IMR-90 (cell line): ENCODE measurements around the gene CLASRP. TPM values are rescaled to one million over a fixed set of nuclear protein-coding genes. Genes with fewer than 3 reads are reported as not detected.

Source experiments
- ATAC-seq: fragments of 200-7000 bp; cut with Tn5 transposase; 2 replicates; pipeline ENCODE4 v1.9.1; 2020; ENCODE audit warnings: low read depth, mild to moderate bottlenecking, moderate library complexity
- BruUV-seq: library from RNA; stranded (reverse); fragments of 400-500 nt; replicated peaks from 2 replicates; lab custom pipeline; 2021; lab: Mats Ljungman, UMichigan
- CTCF ChIA-PET: fragments of 300-600 bp; formaldehyde crosslinking; extraction: SDS; loops from one replicate; lab custom pipeline; 2021; ENCODE audit warnings: antibody characterized with exemption; lab: Yijun Ruan, JAX
- POLR2A ChIA-PET: fragments of 300-600 bp; sonication (Branson Sonifier 250); formaldehyde crosslinking; loops from one replicate; lab custom pipeline; 2022; ENCODE audit warnings: antibody characterized with exemption; ENCODE audit not compliant: unreplicated experiment; lab: Charles Lee
- DNase-seq: peaks from one replicate; pipeline ENCODE4 v3.0.0; 2013
- H2AFZ ChIP-seq: replicated peaks from 2 replicates; pipeline ENCODE3; 2013; ENCODE audit warnings: low read length, mild to moderate bottlenecking; ENCODE audit not compliant: poor library complexity
- H2AK5ac ChIP-seq: 2 replicates; pipeline ENCODE4 v1.6.1; 2013; ENCODE audit warnings: low read depth, low read length, inconsistent platforms
- H2AK9ac ChIP-seq: replicated peaks from 2 replicates; pipeline ENCODE3; 2013; ENCODE audit warnings: mild to moderate bottlenecking, low read depth, low read length, moderate library complexity; ENCODE audit not compliant: poor library complexity
- H2BK120ac ChIP-seq: 2 replicates; pipeline ENCODE4 v1.6.1; 2013; ENCODE audit warnings: low read depth, low read length, inconsistent platforms
- H2BK15ac ChIP-seq: 3 replicates; pipeline ENCODE4 v1.6.1; 2013; ENCODE audit warnings: low read depth, low read length, inconsistent platforms
- H2BK20ac ChIP-seq: 2 replicates; pipeline ENCODE4 v1.6.1; 2013; ENCODE audit warnings: low read depth, mild to moderate bottlenecking, inconsistent platforms, low read length, moderate library complexity
- H2BK5ac ChIP-seq: 2 replicates; pipeline ENCODE4 v1.6.1; 2013; ENCODE audit warnings: mild to moderate bottlenecking, low read depth, low read length, inconsistent platforms; ENCODE audit not compliant: poor library complexity, severe bottlenecking
- H3K14ac ChIP-seq: replicated peaks from 2 replicates; pipeline ENCODE4 v1.6.1; 2013; ENCODE audit warnings: low read depth, low read length, inconsistent platforms
- H3K18ac ChIP-seq: 2 replicates; pipeline ENCODE4 v1.6.1; 2013; ENCODE audit warnings: low read depth, low read length, control low read depth
- H3K23ac ChIP-seq: 2 replicates; pipeline ENCODE4 v1.6.1; 2013; ENCODE audit warnings: low read depth, low read length, inconsistent platforms
- H3K27ac ChIP-seq: 2 replicates; pipeline ENCODE4 v1.5.1; 2013; ENCODE audit warnings: mild to moderate bottlenecking, control low read depth, low read length; ENCODE audit not compliant: insufficient read depth
- H3K27me3 ChIP-seq: 2 replicates; pipeline ENCODE4 v1.6.1; 2013; ENCODE audit warnings: low read length; ENCODE audit not compliant: control insufficient read depth, insufficient read depth
- H3K36me3 ChIP-seq: 2 replicates; pipeline ENCODE4 v1.6.1; 2013; ENCODE audit warnings: low read length, mixed read lengths; ENCODE audit not compliant: control insufficient read depth, insufficient read depth
- H3K4ac ChIP-seq: 2 replicates; pipeline ENCODE4 v1.6.1; 2013; ENCODE audit warnings: low read depth, low read length, inconsistent platforms
- H3K4me1 ChIP-seq: 2 replicates; pipeline ENCODE4 v1.6.1; 2013; ENCODE audit warnings: low read length, mixed read lengths; ENCODE audit not compliant: control insufficient read depth, insufficient read depth
- H3K4me2 ChIP-seq: 2 replicates; pipeline ENCODE4 v1.6.1; 2013; ENCODE audit warnings: low read depth, mild to moderate bottlenecking, control low read depth, low read length, moderate library complexity
- H3K4me3 ChIP-seq: 2 replicates; pipeline ENCODE4 v1.5.1; 2013; ENCODE audit warnings: low read depth, mild to moderate bottlenecking, control low read depth, low read length, moderate library complexity; ENCODE audit not compliant: insufficient read depth
- H3K56ac ChIP-seq: 2 replicates; pipeline ENCODE4 v1.6.1; 2013; ENCODE audit warnings: low read length, inconsistent platforms; ENCODE audit not compliant: insufficient read depth; ENCODE audit errors: extremely low read depth
- H3K79me1 ChIP-seq, 2 experiments: 2 replicates each; pipeline ENCODE4 v1.6.1; 2013; ENCODE audit warnings: low read length in 2 of 2, inconsistent platforms in 1 of 2, low read depth in 1 of 2
- H3K9ac ChIP-seq: 2 replicates; pipeline ENCODE4 v1.6.1; 2013; ENCODE audit warnings: low read depth, low read length, control low read depth
- H3K9me1 ChIP-seq: 2 replicates; pipeline ENCODE4 v1.6.1; 2013; ENCODE audit warnings: low read length, inconsistent platforms; ENCODE audit not compliant: insufficient read depth
- H3K9me3 ChIP-seq: 2 replicates; pipeline ENCODE4 v1.6.1; 2013; ENCODE audit warnings: low read length; ENCODE audit not compliant: control insufficient read depth, insufficient read depth
- H4K20me1 ChIP-seq: 2 replicates; pipeline ENCODE4 v1.6.1; 2013; ENCODE audit warnings: low read length, inconsistent platforms; ENCODE audit not compliant: insufficient read depth
- H4K5ac ChIP-seq: 2 replicates; pipeline ENCODE4 v1.6.1; 2013; ENCODE audit warnings: mild to moderate bottlenecking, low read depth, low read length, control low read depth
- H4K8ac ChIP-seq, 2 experiments: 2 replicates each; pipeline ENCODE4 v1.6.1; 2013; ENCODE audit warnings: low read depth in 2 of 2, low read length in 2 of 2, control low read depth in 1 of 2, inconsistent platforms in 1 of 2
- H4K91ac ChIP-seq: 2 replicates; pipeline ENCODE4 v1.6.1; 2013; ENCODE audit warnings: low read depth, low read length, inconsistent platforms; ENCODE audit not compliant: insufficient read depth
- CEBPB ChIP-seq: IDR thresholded peaks from 2 replicates; pipeline ENCODE4 v1.6.1; 2012; ENCODE audit warnings: low read depth, low read length, improper control_type of control experiment
- CHD1 ChIP-seq: IDR thresholded peaks from 2 replicates; pipeline ENCODE4 v1.6.1; 2012; ENCODE audit warnings: low read depth, low read length, improper control_type of control experiment
- ELK1 ChIP-seq: fragments of 150-350 bp; IDR thresholded peaks from 2 replicates; pipeline ENCODE4 v1.6.1; 2016; ENCODE audit warnings: low read depth, mild to moderate bottlenecking, low read length, moderate library complexity, borderline replicate concordance
- MAZ ChIP-seq: IDR thresholded peaks from 2 replicates; pipeline ENCODE4 v1.6.1; 2012; ENCODE audit warnings: low read depth, mild to moderate bottlenecking, low read length, improper control_type of control experiment, moderate library complexity, borderline replicate concordance
- MXI1 ChIP-seq: IDR thresholded peaks from 2 replicates; pipeline ENCODE4 v1.6.1; 2012; ENCODE audit warnings: low read depth, mild to moderate bottlenecking, low read length, moderate library complexity, borderline replicate concordance
- POLR2A ChIP-seq: IDR thresholded peaks from 2 replicates; pipeline ENCODE4 v1.6.1; 2012; ENCODE audit warnings: mild to moderate bottlenecking, low read depth, low read length
- RAD21 ChIP-seq: IDR thresholded peaks from 2 replicates; pipeline ENCODE4 v1.6.1; 2012; ENCODE audit warnings: low read length, improper control_type of control experiment
- RCOR1 ChIP-seq: IDR thresholded peaks from 2 replicates; pipeline ENCODE4 v1.6.1; 2012; ENCODE audit warnings: mild to moderate bottlenecking, low read length, improper control_type of control experiment; ENCODE audit not compliant: insufficient replicate concordance
- SMC3 ChIP-seq: fragments of 150-350 bp; IDR thresholded peaks from 2 replicates; pipeline ENCODE4 v1.6.1; 2016; ENCODE audit warnings: low read depth, mild to moderate bottlenecking, antibody characterized with exemption, low read length, moderate library complexity
- WGBS, 2 experiments: methylation state at CpG; one replicate each; pipeline versions ENCODE4 v1.1.5 to v1.1.7; 2013; ENCODE audit warnings: missing lambda C conversion rate in 2 of 2; ENCODE audit not compliant: insufficient read length in 1 of 2; ENCODE audit errors: extremely low coverage in 2 of 2; 5-methylcytosine and 5-hydroxymethylcytosine counted together
- dilution Hi-C: fragments of 300-500 bp; cut with HindIII; formaldehyde crosslinking; loops from one replicate; pipeline ENCODE4 v1.14.3; 2018; ENCODE audit warnings: low sequenced_read_pairs; ENCODE audit not compliant: unreplicated experiment
- in situ Hi-C: fragments of 300-500 bp; cut with MboI; formaldehyde crosslinking; loops from 3 replicates; pipeline ENCODE4 v1.14.3; 2019; ENCODE audit warnings: low sequenced_read_pairs, inconsistent platforms, mixed read lengths
- intact Hi-C: fragments of 100-400 bp; cut with micrococcal nuclease; formaldehyde crosslinking; loops from 2 replicates; pipeline ENCODE4 v1.10.0; 2022
- polyA plus RNA-seq, 3 experiments: library from polyadenylated mRNA; depleted of rRNA; stranded (reverse); fragments of >200 nt; gene quantifications; 2 replicates each; pipeline ENCODE4 v1.2.3, GENCODE V29; 2012; ENCODE audit warnings: low replicate concordance in 1 of 3
- total RNA-seq: library from RNA; depleted of rRNA; stranded (reverse); fragments of >200 nt; gene quantifications from 2 replicates; pipeline ENCODE4 v1.2.3, GENCODE V29; 2012
- TF ChIP-seq, protein P1 (sequence below): conservative IDR thresholded peaks from 2 replicates; pipeline ENCODE4 v1.5.1; 2012; ENCODE audit warnings: mild to moderate bottlenecking, low read depth, low read length, improper control_type of control experiment

The CLASRP gene
- total and polyA plus RNA-seq, 2 of the 4 experiments (the other 2 are of a cell fraction) = 19.9 to 31.7 TPM

- dilution Hi-C loops = no loop called here
- no peak overlapping the region for H4K8ac ChIP-seq
- no peak overlapping the region for H3K56ac ChIP-seq
- no peak overlapping the region for H3K18ac ChIP-seq
- no peaks in the 10 kb centered on the region for H3K9me3 ChIP-seq
- no peak overlapping the region for H3K23ac ChIP-seq
- H2BK120ac ChIP-seq = no peak overlapping the region
- CTCF ChIA-PET = interaction anchor here (0.9 kb wide), 1 partner anchor 19 kb away, joined by 5 read pairs; no protein-coding TSS in a partner anchor
- no TSS peak for BruUV-seq
- peak overlapping the region; percentile 89 for H2AK9ac ChIP-seq
- peaks cover 11% of the 10 kb centered on the region for H3K4me1 ChIP-seq
- intact Hi-C loops = no loop called here
- H3K4me3 ChIP-seq = peak overlapping the region; percentile 91; the same call in 1 of the 2 replicates
- H3K36me3 ChIP-seq = peaks cover 39% of the 10 kb centered on the region
- no peak overlapping the region for H3K14ac ChIP-seq
- H2BK5ac ChIP-seq = no peak overlapping the region
- H2AK5ac ChIP-seq = no peak overlapping the region
- no peak for TF ChIP-seq POLR2A
- no peak for TF ChIP-seq SMC3
- TF ChIP-seq RCOR1 = no peak
- no peak for TF ChIP-seq MXI1
- TF ChIP-seq, protein P1, sequence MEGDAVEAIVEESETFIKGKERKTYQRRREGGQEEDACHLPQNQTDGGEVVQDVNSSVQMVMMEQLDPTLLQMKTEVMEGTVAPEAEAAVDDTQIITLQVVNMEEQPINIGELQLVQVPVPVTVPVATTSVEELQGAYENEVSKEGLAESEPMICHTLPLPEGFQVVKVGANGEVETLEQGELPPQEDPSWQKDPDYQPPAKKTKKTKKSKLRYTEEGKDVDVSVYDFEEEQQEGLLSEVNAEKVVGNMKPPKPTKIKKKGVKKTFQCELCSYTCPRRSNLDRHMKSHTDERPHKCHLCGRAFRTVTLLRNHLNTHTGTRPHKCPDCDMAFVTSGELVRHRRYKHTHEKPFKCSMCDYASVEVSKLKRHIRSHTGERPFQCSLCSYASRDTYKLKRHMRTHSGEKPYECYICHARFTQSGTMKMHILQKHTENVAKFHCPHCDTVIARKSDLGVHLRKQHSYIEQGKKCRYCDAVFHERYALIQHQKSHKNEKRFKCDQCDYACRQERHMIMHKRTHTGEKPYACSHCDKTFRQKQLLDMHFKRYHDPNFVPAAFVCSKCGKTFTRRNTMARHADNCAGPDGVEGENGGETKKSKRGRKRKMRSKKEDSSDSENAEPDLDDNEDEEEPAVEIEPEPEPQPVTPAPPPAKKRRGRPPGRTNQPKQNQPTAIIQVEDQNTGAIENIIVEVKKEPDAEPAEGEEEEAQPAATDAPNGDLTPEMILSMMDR = no peak
- TF ChIP-seq RAD21 = no peak
- no peak for TF ChIP-seq ELK1
- TF ChIP-seq CHD1 = no peak
- no peak for TF ChIP-seq MAZ
- no peak for TF ChIP-seq CEBPB
- H2BK15ac ChIP-seq = no peak overlapping the region
- H3K27ac ChIP-seq = no peak overlapping the region
- H4K20me1 ChIP-seq = peaks cover 54% of the 10 kb centered on the region
- peaks cover 15% of the 10 kb centered on the region for H3K9me1 ChIP-seq
- H3K27me3 ChIP-seq = no peaks in the 10 kb centered on the region
- peaks cover 29 to 47% of the 10 kb centered on the region in 2 experiments for H3K79me1 ChIP-seq
- POLR2A ChIA-PET = no interaction called here
- H3K9ac ChIP-seq = peak overlapping the region; percentile 95; the same call in 1 of the 2 replicates
- in situ Hi-C loops = no loop called here
- no peak overlapping the region for H2AFZ ChIP-seq
- H3K4ac ChIP-seq = no peak overlapping the region
- ATAC-seq = no peak
- no peak overlapping the region for H4K91ac ChIP-seq
- H2BK20ac ChIP-seq = no peak overlapping the region
- H3K4me2 ChIP-seq = peak overlapping the region; percentile 93
- DNase-seq = no peak
- no peak overlapping the region for H4K5ac ChIP-seq
- WGBS, 2 experiments = 90% methylated on average over 6 of the region's 19 CpGs; no CpG with 5 or more reads in 1 of the 2 experiments
Measured at GRCh38 chr19:45040059-45040771, 1.4 kb downstream of the CLASRP start.
